HL-60 (cell line): ENCODE measurements around the gene MIOX.

ENCODE experiments used
- DNase-seq, 2 experiments: peaks; one replicate each; pipeline ENCODE4 v3.0.0-alpha.2; 2010 to 2020; ENCODE audit warnings: low read depth in 1 of 2, low spot score in 1 of 2
- H3K27ac ChIP-seq: fragments of 250-450 bp; sonication (Bioruptor Pico); replicated peaks from 2 replicates; pipeline ENCODE4 v1.5.1; 2020; ENCODE audit warnings: mild to moderate bottlenecking, moderate library complexity
- H3K27me3 ChIP-seq: fragments of 250-450 bp; sonication (Bioruptor Pico); 2 replicates; pipeline ENCODE4 v1.5.1; 2021; ENCODE audit warnings: mild to moderate bottlenecking, moderate library complexity; ENCODE audit not compliant: insufficient read depth, poor library complexity, severe bottlenecking
- H3K4me3 ChIP-seq: replicated peaks from 2 replicates; pipeline ENCODE4 v1.5.1; 2011; ENCODE audit warnings: mild to moderate bottlenecking, control low read depth, low read length; ENCODE audit not compliant: insufficient read depth
- CTCF ChIP-seq: IDR thresholded peaks from one replicate; pipeline ENCODE4 v1.5.1; 2011; ENCODE audit warnings: low read length, control low read depth, inconsistent platforms; ENCODE audit not compliant: insufficient read depth
- GABPA ChIP-seq: IDR thresholded peaks from 2 replicates; pipeline ENCODE4 v1.6.1; 2012; ENCODE audit warnings: low read depth
- POLR2AphosphoS5 ChIP-seq: IDR thresholded peaks from 2 replicates; pipeline ENCODE4 v1.6.1; 2012; ENCODE audit warnings: low read depth
- REST ChIP-seq: IDR thresholded peaks from 2 replicates; pipeline ENCODE4 v1.6.1; 2012; ENCODE audit warnings: low read depth; ENCODE audit not compliant: insufficient replicate concordance
- SPI1 ChIP-seq: IDR thresholded peaks from 2 replicates; pipeline ENCODE4 v1.6.1; 2012; ENCODE audit warnings: low read depth, mild to moderate bottlenecking, borderline replicate concordance

Gene MIOX

GRCh38 chr22:50439314-50439870 lies 47.3 kb upstream of the MIOX start:
- no peak for DNase-seq
- no peak overlapping the region for H3K27ac ChIP-seq
- no peak for TF ChIP-seq SPI1
- no peak for TF ChIP-seq CTCF
- TF ChIP-seq GABPA: no peak
- TF ChIP-seq POLR2AphosphoS5: no peak
- TF ChIP-seq REST: no peak

GRCh38 chr22:50439871-50440331 lies 46.8 kb upstream of the MIOX start:
- Histone ChIP-seq H3K27ac (no peak overlapping the region), H3K27me3 (no peaks in the 10 kb centered on the region), H3K4me3 (no peak overlapping the region)
- no peak for TF ChIP-seq SPI1
- TF ChIP-seq CTCF: no peak
- TF ChIP-seq REST: no peak
- no peak for TF ChIP-seq POLR2AphosphoS5
- TF ChIP-seq GABPA: no peak
- DNase-seq: no peak

More at GRCh38 chr22:50439314-50439870, 47.3 kb upstream of the MIOX start:
- H3K4me3 ChIP-seq: no peak overlapping the region
- no peaks in the 10 kb centered on the region for H3K27me3 ChIP-seq

GRCh38 chr22:50440544-50441249 lies 46.0 kb upstream of the MIOX start:
- Histone ChIP-seq H3K4me3 (no peak overlapping the region), H3K27me3 (no peaks in the 10 kb centered on the region), H3K27ac (no peak overlapping the region)

More at GRCh38 chr22:50440544-50441249, 46.0 kb upstream of the MIOX start:
- DNase-seq: no peak
- no peak for TF ChIP-seq POLR2AphosphoS5
- no peak for TF ChIP-seq SPI1
- no peak for TF ChIP-seq REST
- TF ChIP-seq GABPA: no peak
- TF ChIP-seq CTCF: no peak
